ENCODE data around the gene SMCO3.

Gene SMCO3

GRCh38 chr12:14771651-14772137 is 42.3 kb downstream of the SMCO3 start:
- TF ChIP-seq ZNF565 (CRISPR knock-in tag; conservative IDR thresholded peaks at IDR 0.05; ENCODE audit: low read depth) (no peak), OSR1 (CRISPR knock-in tag; IDR thresholded peaks at IDR 0.05) (no peak)
- ATAC-seq: no peak

- no peak for TF ChIP-seq ZNF8 (CRISPR knock-in tag; IDR thresholded peaks at IDR 0.05)
- TF ChIP-seq ZFP3 (CRISPR knock-in tag; IDR thresholded peaks at IDR 0.05): no peak
- no peak for TF ChIP-seq TCF4 (CRISPR knock-in tag; IDR thresholded peaks at IDR 0.05; ENCODE audit: borderline replicate concordance)
- 0 out of 2 replicates have a peak, but pooled peaks have one; percentile 10 for TF ChIP-seq ISL1 (CRISPR knock-in tag; IDR thresholded peaks at IDR 0.05)
- TF ChIP-seq TOX (CRISPR knock-in tag; IDR thresholded peaks at IDR 0.05; ENCODE audit: borderline replicate concordance): peak; percentile 37; the same call in 1 of the 2 replicates
- peak; percentile 67; the same call in 1 of the 2 replicates for TF ChIP-seq PATZ1 (CRISPR knock-in tag; IDR thresholded peaks at IDR 0.05; ENCODE audit: borderline replicate concordance)
- no peak for TF ChIP-seq ZNF565 (CRISPR knock-in tag; conservative IDR thresholded peaks at IDR 0.05; ENCODE audit: low read depth)
- no peak for TF ChIP-seq CSRNP3 (CRISPR knock-in tag; IDR thresholded peaks at IDR 0.05)
- no peak for TF ChIP-seq ZC3H10 (CRISPR knock-in tag; IDR thresholded peaks at IDR 0.05)
These were observed 43.2 kb downstream of the SMCO3 start for GRCh38 chr12:14770496-14771461.

GRCh38 chr12:14769969-14770495 is 44.0 kb downstream of the SMCO3 start:
- TF ChIP-seq CSDC2 (CRISPR knock-in tag; IDR thresholded peaks at IDR 0.05): no peak
- no peak for TF ChIP-seq BACH2 (CRISPR knock-in tag; IDR thresholded peaks at IDR 0.05; ENCODE audit: borderline replicate concordance)
- no peak for TF ChIP-seq OSR1 (CRISPR knock-in tag; IDR thresholded peaks at IDR 0.05)
- peak; percentile 23; the same call in 1 of the 2 replicates for TF ChIP-seq ZNF8 (CRISPR knock-in tag; IDR thresholded peaks at IDR 0.05)
- no peak for TF ChIP-seq PPARA (CRISPR knock-in tag; IDR thresholded peaks at IDR 0.05; ENCODE audit: borderline replicate concordance)
- TF ChIP-seq POU6F1 (CRISPR knock-in tag; IDR thresholded peaks at IDR 0.05; ENCODE audit: borderline replicate concordance, low read depth): no peak
- TF ChIP-seq ESRRG (CRISPR knock-in tag; IDR thresholded peaks at IDR 0.05): no peak
- TF ChIP-seq ARNTL (CRISPR knock-in tag; IDR thresholded peaks at IDR 0.05; ENCODE audit: borderline replicate concordance, low read depth): no peak
- no peak for TF ChIP-seq ZC3H10 (CRISPR knock-in tag; IDR thresholded peaks at IDR 0.05)
- TF ChIP-seq GLIS3 (CRISPR knock-in tag; IDR thresholded peaks at IDR 0.05): no peak; the same call in 1 of the 2 replicates
- TF ChIP-seq TCF4 (CRISPR knock-in tag; IDR thresholded peaks at IDR 0.05; ENCODE audit: borderline replicate concordance): no peak
- no peak for TF ChIP-seq ZNF565 (CRISPR knock-in tag; conservative IDR thresholded peaks at IDR 0.05; ENCODE audit: low read depth)
- TF ChIP-seq CSRNP3 (CRISPR knock-in tag; IDR thresholded peaks at IDR 0.05): no peak; the same call in 1 of the 2 replicates
- TF ChIP-seq TOX (CRISPR knock-in tag; IDR thresholded peaks at IDR 0.05; ENCODE audit: borderline replicate concordance): no peak
- TF ChIP-seq PATZ1 (CRISPR knock-in tag; IDR thresholded peaks at IDR 0.05; ENCODE audit: borderline replicate concordance): 0 out of 2 replicates have a peak, but pooled peaks have one; percentile 12

More at GRCh38 chr12:14770496-14771461, 43.2 kb downstream of the SMCO3 start:
- peak; percentile 51 for ATAC-seq

More at GRCh38 chr12:14769969-14770495, 44.0 kb downstream of the SMCO3 start:
- ATAC-seq: peak; percentile 66
